HPDE6-E6E7 (cell line): ENCODE results near the gene NEURL1.

Experiments used
- DNase-seq: peaks from one replicate; pipeline ENCODE4 v3.0.0; 2011; ENCODE audit warnings: missing footprints; ENCODE audit errors: extremely low spot score

Gene NEURL1

DNA sequence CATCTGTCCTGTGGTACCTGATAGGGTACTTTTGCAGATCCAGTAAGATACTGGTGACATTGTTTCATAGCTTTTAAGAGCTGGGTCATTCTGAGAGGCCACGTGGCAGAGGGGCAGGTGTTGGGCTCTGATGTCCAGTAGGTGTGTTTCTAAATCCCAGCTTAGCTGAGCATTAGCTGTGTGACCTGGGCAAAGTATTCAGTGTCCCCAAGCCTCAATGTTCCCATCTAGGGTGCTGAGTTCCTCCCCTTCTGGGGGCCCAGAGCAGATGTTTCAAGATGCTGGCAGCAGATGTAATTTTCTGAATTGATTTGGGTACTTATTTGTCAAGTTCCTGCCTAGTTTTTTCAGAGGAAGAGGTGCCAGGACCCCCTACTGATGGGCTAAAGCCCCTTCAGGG is 52.9 kb downstream of the NEURL1 start:
- no peak for DNase-seq

DNA sequence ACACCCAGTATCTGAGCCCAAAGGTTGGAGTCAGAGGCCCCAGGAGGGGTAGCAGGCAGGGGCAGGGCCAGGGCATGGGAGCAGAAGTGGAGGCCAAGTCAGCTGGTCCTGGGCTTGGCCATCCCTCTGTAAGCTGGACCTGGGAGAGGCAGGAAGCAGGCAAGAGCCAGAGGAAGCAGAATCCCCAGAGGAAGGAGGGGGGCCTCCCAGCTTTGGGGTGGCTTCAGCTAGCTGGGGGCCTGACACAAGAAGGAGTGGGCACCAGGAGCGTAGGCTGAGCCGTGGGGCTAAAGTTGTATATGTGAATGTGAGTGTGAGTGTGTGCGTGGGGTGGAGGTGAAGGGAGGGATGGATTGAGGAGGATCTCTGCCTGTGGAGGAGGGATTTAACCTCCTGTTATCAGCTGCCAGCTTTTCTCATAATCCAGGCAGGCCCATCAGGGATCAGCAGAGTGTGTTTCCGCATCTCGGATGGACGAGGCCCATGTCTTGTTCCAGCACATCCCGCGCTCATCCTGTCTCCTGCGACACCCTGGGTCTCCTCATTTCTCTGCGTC is 54.0 kb downstream of the NEURL1 start:
- no peak for DNase-seq

DNA sequence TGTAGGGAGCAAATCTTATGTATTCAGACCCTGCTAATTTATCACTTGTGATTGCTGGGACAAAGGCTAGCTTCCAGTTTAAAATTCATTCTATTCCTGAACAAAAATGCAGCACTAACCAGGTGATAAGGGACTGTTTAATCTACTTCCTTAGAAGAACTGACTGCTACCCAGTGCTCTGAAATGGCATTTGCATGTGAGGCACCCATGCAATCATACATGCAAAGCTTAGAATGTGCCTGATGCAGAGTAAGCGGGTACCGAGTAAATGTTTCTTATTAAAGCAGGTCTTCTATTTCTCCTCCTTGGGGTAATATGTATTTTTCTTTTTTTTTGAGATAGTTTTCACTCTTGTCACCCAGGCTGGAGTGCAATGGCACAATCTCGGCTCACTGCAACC is 54.5 kb downstream of the NEURL1 start:
- DNase-seq = no peak

DNA sequence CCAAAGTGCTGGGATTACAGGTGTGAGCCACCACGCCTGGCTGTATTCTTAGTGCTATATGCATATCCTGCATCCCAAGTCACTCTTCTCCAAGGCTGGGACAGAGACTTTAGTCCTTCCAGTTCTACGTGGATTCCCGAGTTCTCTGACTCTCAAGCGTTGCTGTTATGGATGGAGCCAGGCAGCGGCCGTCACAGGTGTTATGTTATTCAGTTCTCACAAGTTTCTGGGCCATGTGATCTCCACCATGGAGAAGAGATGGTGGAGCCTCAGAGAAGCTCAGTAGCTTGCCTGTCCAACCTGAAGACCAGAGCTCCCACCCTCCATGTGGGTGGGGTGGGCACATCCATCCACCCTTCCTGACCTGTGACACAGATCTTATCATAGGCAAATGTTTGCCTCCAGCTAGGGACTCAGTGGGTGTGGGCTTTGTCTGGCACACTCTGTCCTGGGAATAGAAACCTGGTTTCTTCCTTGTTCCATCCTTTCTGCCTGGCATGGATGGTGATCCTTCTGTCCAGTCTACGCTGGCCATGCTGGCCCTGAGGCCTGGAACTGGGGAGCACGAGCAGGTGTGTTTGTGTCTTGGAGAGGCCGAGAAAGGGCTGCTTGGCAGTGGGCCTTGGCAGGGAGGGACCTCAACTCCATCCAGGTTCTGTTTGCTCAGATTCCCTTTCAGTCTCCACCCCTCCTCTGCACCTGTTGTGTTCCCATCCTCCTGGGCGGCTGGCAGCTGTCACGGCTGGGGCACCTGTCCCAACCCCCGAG is 55.3 kb downstream of the NEURL1 start:
- DNase-seq = no peak

DNA sequence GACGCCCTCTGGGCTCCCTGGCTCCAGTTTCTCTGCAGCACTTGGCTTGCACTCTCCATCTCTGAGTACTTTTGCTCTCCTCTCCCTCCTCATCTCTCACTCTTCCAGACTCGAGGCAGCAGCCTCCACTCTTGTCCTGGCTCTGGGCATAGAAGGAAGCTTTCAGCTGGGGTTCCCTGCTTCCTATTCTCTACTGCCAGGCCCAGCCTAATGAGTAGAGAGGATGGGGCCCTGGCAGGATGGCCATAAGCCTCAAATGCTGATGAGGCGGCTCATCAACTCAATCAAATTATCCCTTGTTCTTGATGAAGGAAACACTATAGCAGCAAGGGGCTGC is 55.8 kb downstream of the NEURL1 start:
- DNase-seq = no peak

DNA sequence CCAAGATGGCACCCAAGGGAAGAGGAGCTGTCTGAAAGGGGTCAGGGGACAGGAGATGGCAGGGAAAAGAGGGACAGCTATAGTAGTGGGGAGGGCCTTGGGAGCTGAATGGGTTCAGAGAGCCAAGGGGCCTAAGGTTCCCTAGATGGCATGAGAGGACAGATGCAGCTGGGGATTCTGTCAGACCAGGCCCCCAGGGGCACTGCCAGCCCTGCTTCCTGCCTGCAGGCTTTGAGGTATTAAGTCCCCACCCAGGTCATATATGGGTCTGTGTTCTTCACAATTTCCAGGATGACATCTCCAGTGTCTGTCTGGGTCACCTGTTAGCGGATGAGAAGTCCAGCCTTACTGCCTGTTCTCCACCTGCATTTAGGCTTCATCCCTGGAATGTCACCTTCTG is 56.7 kb downstream of the NEURL1 start:
- no peak for DNase-seq

DNA sequence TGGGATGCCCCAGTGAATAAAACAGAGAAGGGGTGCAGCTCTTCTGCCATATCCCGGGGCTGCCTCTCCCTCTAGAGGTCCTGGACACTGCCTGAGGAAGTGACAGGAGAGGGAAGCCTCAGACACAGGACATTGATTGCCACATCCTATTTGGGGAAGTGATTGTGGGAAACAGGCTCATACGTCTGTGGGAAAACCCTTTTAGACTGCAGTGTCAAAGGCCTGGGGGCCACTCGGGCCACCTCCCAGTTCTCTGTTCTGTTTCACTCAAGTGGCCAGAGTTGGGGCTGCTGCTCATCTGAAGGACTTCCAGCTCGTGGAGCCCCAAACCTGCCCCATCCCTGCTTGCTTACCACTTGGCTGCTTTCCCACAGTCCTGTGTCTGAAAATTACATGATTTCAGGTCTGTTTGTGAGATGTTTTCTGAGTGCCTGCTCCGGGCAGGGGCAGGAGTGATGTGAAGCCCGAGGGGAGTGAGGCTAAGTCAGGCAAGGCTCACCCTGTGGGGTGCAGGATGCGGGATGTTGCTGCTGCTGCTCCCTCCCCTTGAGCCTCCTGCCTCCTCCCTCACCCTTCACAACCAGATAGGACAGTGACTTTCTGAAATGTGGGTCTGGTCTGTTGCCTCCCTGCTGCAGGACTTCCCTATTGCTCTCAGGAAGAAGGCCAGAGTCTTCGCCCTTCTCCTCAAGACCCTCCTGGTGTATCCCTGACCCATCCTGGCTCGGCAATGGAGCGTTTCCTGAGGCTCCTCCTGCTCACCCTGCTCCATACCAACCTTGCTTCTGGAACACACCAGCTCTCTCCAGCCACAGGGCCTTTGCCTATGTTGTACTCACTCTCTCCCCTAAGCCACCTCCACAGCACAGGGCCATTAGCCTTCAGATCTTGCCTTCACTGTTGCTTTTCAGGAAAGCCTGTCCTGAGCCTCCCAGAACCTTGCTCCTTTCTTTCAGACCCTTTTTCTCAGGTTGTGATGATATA is 58.4 kb downstream of the NEURL1 start:
- no peak for DNase-seq

DNA sequence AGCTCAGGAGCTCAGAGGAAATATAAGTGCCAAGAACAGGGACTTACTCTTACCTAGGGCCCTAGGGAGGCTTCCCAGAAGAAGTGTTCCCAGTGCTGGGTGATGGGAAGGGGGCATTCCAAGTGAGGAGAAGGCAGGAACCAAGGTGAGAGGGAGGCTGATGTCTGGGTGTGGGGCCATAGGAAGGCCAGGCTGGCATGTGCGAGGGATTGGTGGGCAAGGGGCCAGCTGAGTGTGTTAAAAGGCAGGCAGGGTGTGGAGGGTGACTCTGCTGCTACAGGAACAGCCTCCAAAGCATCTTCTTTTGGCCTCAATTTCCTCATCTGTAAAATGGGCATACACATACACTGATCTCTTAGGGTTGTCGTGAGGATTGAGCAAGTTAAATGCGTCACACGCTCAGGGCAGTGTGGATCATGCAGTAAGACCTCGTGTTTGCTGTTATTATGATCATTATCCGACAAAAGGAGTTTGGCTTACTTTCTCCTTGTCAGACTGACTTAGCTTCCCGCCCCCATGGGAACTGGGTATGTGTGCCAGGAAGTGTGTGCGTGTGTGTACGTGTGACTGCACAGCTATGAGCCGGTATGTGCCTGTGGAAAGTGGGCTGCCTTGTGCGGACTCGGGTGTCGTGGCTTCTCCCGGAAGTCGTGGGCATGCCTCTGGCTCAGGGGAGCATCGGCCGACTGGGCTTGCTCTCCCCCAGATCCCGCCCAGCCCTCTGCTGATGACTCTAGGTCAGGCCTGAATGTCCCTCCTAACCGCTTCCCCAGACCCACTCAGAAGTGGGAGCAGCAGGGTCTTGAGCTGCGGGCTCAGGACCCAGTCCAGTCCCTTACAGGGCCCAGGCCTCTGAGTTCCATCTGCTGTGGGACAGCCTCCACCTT is 59.6 kb downstream of the NEURL1 start:
- DNase-seq = no peak

DNA sequence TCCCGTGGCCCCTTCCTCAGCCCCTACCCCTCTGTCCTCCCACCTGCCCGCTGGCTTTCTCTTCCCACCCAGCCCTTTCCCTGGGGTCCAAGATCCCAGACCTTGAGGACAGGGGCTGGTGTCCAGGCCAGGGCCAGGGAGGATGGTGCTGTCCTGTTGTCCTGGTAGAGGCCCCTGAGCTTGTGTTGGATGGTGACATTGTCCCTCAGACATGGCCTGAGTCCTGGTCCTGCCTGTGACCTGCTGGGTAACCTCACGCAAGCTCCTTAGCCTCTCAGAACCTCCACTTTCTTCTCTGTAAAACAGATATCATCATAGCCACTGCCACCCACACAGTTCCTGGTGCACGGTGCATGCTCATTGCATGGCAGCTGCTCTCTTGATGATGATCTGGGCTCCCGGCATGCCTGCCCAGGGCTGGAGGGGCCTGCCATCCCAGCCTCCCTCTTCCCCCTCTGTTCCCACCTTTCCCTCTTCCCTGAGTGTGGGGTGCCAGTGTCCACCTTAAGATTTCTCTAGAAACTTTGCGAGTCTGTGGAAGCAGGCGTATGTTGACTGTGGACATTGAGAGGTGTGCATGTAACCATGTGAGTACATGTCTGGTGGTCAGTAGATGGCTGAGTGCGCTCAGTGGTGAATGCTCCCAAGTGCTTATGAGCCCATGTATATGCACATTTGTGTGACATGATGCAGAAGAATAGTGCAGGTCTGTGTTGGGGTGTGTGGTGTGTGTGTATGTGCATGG is 60.4 kb downstream of the NEURL1 start:
- DNase-seq = no peak

DNA sequence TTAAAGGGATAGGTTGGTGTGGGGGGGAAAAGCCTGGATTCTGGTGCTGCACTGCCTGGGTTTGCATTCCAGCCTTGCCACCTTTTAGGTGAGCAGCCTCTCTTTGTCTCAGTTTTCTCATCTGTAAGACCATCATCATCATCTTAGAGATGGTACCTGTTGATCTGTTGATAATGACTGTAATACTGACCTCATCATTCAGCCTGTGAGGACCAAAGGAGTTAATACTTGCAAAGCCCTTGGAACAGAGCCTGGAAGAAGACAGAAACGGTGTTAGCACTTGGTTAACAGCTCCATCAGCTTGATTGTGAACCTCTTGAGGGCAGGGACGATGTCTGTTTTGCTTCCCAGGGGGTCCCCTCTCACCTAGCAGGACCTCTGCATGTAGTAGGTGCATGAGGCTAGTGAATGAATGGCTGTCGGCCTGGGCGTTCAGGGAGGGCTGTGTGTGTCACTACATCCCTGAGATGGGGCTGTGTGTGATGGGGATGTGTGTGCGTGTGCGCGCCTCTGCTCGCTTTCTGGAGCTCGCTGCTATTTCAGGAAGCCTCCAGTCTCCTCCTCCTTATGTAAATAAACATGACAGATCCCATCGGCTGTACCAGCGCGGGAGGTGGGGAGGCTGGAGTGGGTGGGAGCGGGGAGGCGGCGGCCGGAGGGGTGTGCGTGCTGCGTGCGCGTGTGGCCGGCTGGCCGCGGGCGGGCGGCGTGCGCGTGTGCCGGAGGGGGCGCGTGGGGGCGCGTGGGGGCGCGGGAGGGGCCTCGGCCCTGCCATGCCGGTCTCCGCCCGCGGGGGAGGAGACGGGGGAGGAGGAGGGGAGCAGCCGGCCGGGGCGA is 61.2 kb downstream of the NEURL1 start:
- DNase-seq = peak; percentile 79

DNA sequence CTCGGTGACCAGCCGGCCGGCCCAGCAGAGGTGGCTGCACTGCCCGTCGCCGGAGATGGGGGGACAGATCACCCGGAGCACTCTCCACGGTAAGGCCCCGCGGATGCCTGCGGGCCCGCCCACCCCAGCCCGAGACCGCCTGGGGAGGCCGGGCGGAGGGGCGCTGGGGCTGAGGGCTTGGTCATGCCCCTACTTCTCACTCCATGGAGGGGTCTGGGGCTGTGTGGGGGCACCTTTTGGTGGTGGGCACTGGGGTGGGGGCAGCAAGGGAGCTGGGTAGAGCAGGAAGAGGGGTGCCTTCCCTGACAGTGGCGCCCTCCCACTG is 61.8 kb downstream of the NEURL1 start:
- no peak for DNase-seq

DNA sequence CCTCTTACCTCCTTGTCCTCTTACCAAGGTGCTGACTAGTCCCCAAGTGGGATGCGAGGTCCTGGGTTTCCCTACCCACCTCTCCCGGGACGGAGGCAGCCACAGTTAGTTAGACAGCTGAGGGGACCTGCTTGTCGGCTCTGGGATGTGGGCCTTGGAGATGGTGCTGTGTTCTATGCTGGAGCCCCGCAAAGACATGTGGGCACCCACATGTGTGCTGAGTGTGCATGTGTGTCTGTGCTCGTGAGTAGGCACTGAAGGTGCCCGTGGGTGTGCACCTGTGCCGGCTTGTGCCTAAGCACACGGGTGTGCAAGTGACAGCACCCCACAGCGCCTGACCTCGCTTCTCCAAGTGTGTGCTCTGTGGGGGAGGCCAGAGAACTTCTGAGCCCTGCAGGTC is 62.2 kb downstream of the NEURL1 start:
- DNase-seq = no peak

DNA sequence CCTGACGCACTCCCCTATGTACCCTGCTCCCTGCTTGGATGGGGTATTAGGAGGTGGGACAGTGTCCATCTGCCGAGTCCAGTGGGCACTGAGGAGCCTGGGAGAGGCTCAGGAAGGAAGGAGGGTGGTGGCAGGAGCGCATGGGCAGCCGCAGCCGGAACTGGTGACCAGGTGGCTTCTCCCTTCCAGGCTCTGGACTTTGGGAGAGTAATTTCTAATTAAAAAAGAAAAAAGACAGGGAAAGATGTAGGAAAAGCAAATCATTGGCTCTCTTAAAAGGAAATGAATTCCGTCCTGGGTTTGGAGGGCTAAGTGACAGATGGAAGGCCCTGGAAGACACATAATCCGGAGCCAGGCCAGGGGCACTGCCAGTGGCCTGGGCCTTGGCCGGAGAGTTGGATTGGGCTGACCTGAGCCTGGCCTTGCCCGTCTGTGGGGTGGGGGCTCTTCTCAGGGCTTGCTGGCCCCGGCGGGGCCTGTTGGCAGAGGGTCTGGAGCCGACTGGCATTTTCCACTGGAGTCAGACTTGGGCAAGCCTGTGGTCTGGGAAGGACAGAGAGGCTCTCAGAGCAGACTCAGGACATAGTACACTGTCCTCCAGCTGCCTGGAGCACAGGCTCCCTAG is 63.0 kb downstream of the NEURL1 start:
- DNase-seq = no peak

DNA sequence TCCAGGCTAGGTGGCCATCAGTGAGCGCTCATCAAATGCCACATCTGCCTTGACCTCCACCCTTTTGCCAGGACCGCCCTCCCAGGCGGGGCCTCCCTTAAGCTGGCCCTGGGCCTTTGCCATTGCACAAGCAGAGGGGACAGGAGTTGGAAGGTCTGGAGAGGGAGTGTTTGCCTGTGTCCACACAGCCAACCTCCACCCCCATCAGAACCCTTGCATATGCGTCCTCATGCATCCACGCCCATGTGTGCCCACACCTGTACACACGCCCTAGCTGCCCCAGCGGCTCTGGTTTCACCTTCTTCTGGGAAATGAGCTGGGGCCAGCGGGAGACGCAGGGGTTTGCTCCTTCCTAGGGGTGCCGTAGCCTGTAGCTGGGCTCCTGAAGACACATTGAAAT is 64.0 kb downstream of the NEURL1 start:
- no peak for DNase-seq

DNA sequence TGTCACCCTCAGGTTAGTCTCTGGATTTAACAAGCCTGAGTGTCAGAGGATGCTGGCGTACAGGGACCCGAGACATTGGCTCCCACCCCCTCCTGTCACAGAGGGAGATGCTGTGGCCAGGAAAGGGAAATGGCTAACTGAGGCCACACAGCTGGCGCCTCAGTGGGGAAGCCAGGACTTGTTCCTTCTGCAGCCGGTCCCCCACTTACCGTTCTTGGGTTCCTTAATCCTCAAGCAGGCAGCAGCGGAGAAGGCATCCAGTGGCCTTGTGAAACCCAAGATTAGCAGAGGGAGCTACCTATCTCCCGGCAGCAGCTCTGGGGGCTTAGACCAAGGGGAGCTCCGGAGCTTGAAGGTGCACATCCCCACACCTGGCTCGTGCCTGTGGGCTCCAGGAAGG is 65.4 kb downstream of the NEURL1 start:
- no peak for DNase-seq

DNA sequence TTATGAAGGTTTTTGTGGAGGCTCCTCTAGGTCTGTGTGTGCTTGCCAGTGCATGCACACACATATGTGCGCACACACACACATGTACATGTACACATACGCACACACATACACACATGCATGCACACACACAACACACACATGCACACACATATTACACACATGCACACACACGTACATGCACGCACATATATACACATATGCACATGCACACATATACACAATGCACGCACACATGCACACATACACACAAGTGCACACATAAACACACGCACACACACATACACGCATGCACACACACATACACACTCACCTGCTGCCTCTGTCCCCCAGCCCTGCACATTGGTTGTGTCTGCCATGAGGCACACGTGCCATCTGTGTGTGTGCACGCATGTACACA is 66.3 kb downstream of the NEURL1 start:
- no peak for DNase-seq

DNA sequence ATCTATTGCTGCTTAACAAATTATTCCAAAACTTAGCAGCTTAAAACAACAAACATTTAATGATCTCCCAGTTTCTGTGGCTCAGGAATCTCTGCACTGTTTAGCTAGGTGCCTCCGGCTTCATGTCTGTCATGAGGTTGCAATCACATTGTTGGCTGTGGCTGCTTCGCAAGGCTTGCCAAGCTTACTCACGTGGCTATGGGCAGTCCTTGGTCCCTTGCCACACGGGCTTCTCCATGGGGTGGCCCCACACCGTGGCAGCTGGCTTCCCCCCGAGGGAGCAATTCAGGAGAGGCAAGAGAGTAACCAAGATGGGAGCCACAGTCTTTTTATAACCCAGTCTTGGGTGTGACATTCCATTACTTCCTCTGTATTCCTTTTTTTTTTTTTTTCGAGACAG is 67.4 kb downstream of the NEURL1 start:
- DNase-seq = no peak

DNA sequence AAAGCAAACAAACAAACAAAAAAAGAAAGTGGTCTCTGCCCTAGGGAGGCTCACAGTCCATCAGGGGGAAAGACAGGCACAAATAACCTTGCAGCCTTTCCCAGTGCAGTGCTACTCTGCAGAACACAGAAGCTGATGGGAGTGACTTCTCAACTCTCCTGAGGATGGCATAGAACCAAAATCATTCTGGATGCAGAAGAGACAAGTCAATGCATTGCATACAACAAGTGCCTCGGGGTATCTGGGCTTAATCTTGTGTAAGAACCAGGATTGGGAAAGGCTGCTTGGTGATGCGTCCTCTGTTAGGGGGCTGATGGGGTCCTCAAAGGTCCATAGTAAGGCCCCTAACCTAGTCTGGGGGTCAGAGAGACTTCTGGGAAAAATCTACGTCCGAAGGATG is 68.9 kb downstream of the NEURL1 start:
- no peak for DNase-seq

DNA sequence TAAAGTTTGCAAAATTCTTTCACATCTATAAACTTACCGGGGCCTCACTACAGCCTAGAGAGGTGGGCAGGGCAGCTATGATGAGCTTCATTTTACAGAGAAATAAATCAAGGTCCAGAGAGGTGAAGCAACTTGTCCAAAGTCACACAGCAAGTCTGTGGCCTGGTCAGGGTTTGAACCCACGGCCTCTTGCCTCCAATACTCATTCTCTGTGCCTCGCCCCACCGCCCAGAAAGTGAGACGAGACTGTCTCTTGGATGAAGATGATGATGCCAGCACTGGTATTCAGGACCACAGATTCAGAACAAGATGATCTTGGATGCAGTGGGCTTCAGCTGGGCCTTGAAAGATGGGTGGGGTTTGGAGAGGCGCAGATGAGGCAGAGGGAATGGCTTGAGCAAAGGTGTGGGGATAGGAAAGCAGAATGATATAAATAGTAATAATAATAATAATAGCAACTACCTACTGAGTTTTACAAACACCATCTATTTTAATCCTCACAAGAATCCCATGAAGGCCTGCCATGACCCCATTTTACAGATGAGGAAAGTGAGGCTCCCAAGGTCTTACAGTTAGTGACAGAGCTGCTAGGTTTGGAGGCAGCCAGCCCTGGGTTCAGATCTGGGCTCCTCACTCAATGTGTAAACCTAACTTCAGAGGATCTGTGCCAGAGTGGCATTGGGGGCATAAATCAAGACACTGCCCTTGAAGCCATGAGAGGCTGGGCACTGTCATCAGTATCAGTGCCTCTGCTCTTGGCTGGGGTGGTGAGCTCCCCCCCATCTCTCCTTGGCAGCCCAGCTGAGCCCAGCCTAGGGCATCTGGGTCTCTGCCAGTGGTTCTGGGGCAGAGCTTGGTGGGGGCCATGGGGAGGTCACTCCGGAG is 70.0 kb downstream of the NEURL1 start:
- no peak for DNase-seq
